Measurements from ENCODE around the gene CACNA2D4. TPM values are rescaled to one million over a fixed set of nuclear protein-coding genes. Genes with fewer than 3 reads are reported as not detected.

CACNA2D4 gene
- total RNA-seq, 4 donors from 2014 or later = 1.5 to 2.6 (median 2.0) TPM

GRCh38 chr12:1832801-1833595, 85.5 kb downstream of the CACNA2D4 start:
- WGBS, 2 donors = 80 to 83% methylated on average over 17 of the region's 17 CpGs
- TF ChIP-seq CTCF (IDR thresholded peaks at IDR 0.05) (no peak), POLR2A (IDR thresholded peaks at IDR 0.05) (no peak)
- H3K4me3 ChIP-seq (replicated peaks in 1 of 3) = no peak overlapping the region
- H3K27me3 ChIP-seq = no peaks in the 10 kb centered on the region
- H3K9me3 ChIP-seq = no peaks in the 10 kb centered on the region
- no peak overlapping the region for H3K27ac ChIP-seq
- H3K36me3 ChIP-seq = no peaks in the 10 kb centered on the region
- H3K4me1 ChIP-seq = peaks cover 4 to 9% of the 10 kb centered on the region in 2 donors
- DNase-seq = no peak
- intact Hi-C loops (cut with DNase I) = no loop called here

- no peaks in the 10 kb centered on the region for H3K36me3 ChIP-seq
- no peak overlapping the region for H3K4me3 ChIP-seq (replicated peaks in 1 of 3)
- no peak overlapping the region for H3K27ac ChIP-seq
- H3K4me1 ChIP-seq = peaks cover 4 to 9% of the 10 kb centered on the region in 2 donors
- no peaks in the 10 kb centered on the region for H3K27me3 ChIP-seq
- no peaks in the 10 kb centered on the region for H3K9me3 ChIP-seq
- WGBS, 2 donors = 13 to 15% methylated on average over 12 to 33 of the region's 34 CpGs
- intact Hi-C loops (cut with DNase I) = no loop called here
- TF ChIP-seq CTCF (IDR thresholded peaks at IDR 0.05) (no peak), POLR2A (IDR thresholded peaks at IDR 0.05) (no peak)
- DNase-seq = peak; percentile 96 to 97
These were observed 87.2 kb downstream of the CACNA2D4 start for GRCh38 chr12:1830981-1831963.

GRCh38 chr12:1830401-1830845, 88.0 kb downstream of the CACNA2D4 start:
- Histone ChIP-seq H3K27ac (no peak overlapping the region), H3K9me3 (no peaks in the 10 kb centered on the region), H3K36me3 (no peaks in the 10 kb centered on the region), H3K4me1 (peaks cover 4 to 9% of the 10 kb centered on the region in 2 donors), H3K27me3 (no peaks in the 10 kb centered on the region), H3K4me3 (replicated peaks in 1 of 3) (no peak overlapping the region)
- no peak for DNase-seq
- TF ChIP-seq POLR2A (IDR thresholded peaks at IDR 0.05) (no peak), CTCF (IDR thresholded peaks at IDR 0.05) (no peak)
- intact Hi-C loops (cut with DNase I) = no loop called here
- WGBS, 2 donors = 26 to 38% methylated on average over 2 to 3 of the region's 3 CpGs

- intact Hi-C loops (cut with DNase I) = no loop called here
- H3K27me3 ChIP-seq = no peaks in the 10 kb centered on the region
- DNase-seq = no peak
- TF ChIP-seq CTCF (IDR thresholded peaks at IDR 0.05) (no peak), POLR2A (IDR thresholded peaks at IDR 0.05) (no peak)
- 79 to 83% methylated on average over 8 to 9 of the region's 11 CpGs for WGBS, 2 donors
- peaks cover 4 to 9% of the 10 kb centered on the region in 2 donors for H3K4me1 ChIP-seq
- no peaks in the 10 kb centered on the region for H3K9me3 ChIP-seq
- H3K27ac ChIP-seq = no peak overlapping the region
- no peak overlapping the region for H3K4me3 ChIP-seq (replicated peaks in 1 of 3)
- no peaks in the 10 kb centered on the region for H3K36me3 ChIP-seq
These were observed 89.0 kb downstream of the CACNA2D4 start for GRCh38 chr12:1829306-1829900.

Measured in thyroid gland (tissue), 4 donors.